ENCODE results near the gene CT47B1. TPM values are rescaled to one million over a fixed set of nuclear protein-coding genes. Genes with fewer than 3 reads are reported as not detected.

Gene CT47B1
- total RNA-seq, 1 experiment from 2014 or later: not detected

DNA sequence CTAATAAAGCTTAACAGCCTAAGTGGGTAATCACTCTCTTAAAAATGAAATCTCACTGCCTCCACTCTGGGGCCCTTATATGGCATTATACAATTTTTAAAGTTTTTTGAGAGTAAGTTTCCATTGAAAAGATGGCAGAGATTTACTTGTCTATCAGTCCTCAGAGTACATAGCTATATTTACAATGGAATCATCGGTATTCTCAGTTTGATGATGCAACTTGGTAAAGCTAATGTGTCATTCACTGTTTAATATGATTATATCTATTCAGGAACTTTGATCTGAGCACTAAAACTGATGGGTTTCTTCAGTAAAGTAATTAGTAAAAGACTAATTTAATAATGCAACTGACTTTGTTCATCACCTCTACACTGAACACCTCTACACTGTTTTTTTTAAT is 51.6 kb downstream of the CT47B1 start:
- peaks cover 7% of the 10 kb centered on the region; the same call in 1 of the 2 replicates for H3K27me3 ChIP-seq (ENCODE audit: insufficient read depth, low read length)
- no peak overlapping the region for H2BK20ac ChIP-seq (ENCODE audit: low read depth, low read length, poor library complexity, severe bottlenecking)

More for the DNA sequence above, 51.6 kb downstream of the CT47B1 start:
- no peak overlapping the region for H3K18ac ChIP-seq (ENCODE audit: insufficient read length, low read depth, low read length)
- no peak overlapping the region for H2BK15ac ChIP-seq (ENCODE audit: low read depth, low read length)
- H3K4me1 ChIP-seq (ENCODE audit: insufficient read depth, low read length): no peaks in the 10 kb centered on the region
- H3K14ac ChIP-seq (ENCODE audit: insufficient read depth, low read length): no peak overlapping the region
- no peak overlapping the region for H4K5ac ChIP-seq (ENCODE audit: insufficient read length, low read depth, low read length)
- H3K4me2 ChIP-seq (ENCODE audit: insufficient read depth, insufficient read length, low read length): no peak overlapping the region
- H3K27ac ChIP-seq (ENCODE audit: insufficient read length, low read depth, low read length): no peak overlapping the region
- no peak overlapping the region for H2BK12ac ChIP-seq (ENCODE audit: insufficient read length, low read depth, low read length)
- no peak overlapping the region for H3K56ac ChIP-seq (ENCODE audit: insufficient read length, low read depth, low read length)
- no peak overlapping the region for H2AK5ac ChIP-seq (ENCODE audit: insufficient read length, low read length)
- Mint-ChIP-seq H3K9me3 (peaks cover 63 to 72% of the 10 kb centered on the region in 2 experiments), H3K36me3 (ENCODE audit: insufficient read depth in 1 of 3, low read depth in 3 of 3) (peaks cover 0 to 4% (median 0%) of the 10 kb centered on the region in 3 experiments; a peak in 2 of 7 replicates), H3K27me3 (ENCODE audit: low read depth) (peaks cover 100% of the 10 kb centered on the region), H3K4me3 (no peak overlapping the region), H3K4me1 (no peaks in the 10 kb centered on the region), H3K27ac (no peak overlapping the region)
- no peaks in the 10 kb centered on the region for H3K79me2 ChIP-seq (ENCODE audit: insufficient read depth, low read length)
- no peak overlapping the region for H2BK120ac ChIP-seq (ENCODE audit: low read depth, low read length, poor library complexity, severe bottlenecking)
- DNase-seq: no peak
- H3K9ac ChIP-seq (ENCODE audit: extremely low read depth, insufficient read length, low read length): no peak overlapping the region
- H4K91ac ChIP-seq (ENCODE audit: insufficient read length, low read depth, low read length): no peak overlapping the region
- TF ChIP-seq, protein P1, sequence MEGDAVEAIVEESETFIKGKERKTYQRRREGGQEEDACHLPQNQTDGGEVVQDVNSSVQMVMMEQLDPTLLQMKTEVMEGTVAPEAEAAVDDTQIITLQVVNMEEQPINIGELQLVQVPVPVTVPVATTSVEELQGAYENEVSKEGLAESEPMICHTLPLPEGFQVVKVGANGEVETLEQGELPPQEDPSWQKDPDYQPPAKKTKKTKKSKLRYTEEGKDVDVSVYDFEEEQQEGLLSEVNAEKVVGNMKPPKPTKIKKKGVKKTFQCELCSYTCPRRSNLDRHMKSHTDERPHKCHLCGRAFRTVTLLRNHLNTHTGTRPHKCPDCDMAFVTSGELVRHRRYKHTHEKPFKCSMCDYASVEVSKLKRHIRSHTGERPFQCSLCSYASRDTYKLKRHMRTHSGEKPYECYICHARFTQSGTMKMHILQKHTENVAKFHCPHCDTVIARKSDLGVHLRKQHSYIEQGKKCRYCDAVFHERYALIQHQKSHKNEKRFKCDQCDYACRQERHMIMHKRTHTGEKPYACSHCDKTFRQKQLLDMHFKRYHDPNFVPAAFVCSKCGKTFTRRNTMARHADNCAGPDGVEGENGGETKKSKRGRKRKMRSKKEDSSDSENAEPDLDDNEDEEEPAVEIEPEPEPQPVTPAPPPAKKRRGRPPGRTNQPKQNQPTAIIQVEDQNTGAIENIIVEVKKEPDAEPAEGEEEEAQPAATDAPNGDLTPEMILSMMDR (conservative IDR thresholded peaks at IDR 0.05): no peak
- no peak overlapping the region for H3K23ac ChIP-seq (ENCODE audit: insufficient read length, low read depth, low read length)
- H3K4ac ChIP-seq (ENCODE audit: low read depth, low read length): no peak overlapping the region
- H2AFZ ChIP-seq (ENCODE audit: low read length): no peak overlapping the region
- no peak overlapping the region for H2BK5ac ChIP-seq (ENCODE audit: insufficient read length, low read length)
- no peak overlapping the region for H4K8ac ChIP-seq (replicated peaks; ENCODE audit: insufficient read length, low read depth, low read length)
- H3K23me2 ChIP-seq (ENCODE audit: insufficient read length, low read depth, low read length, poor library complexity, severe bottlenecking): no peaks in the 10 kb centered on the region
- no CpG with 5 or more reads among the region's 1 CpG for WGBS (ENCODE audit: extremely low coverage, insufficient read length, low lambda C conversion rate)
- H3K9me3 ChIP-seq (ENCODE audit: control insufficient read depth, low read depth, low read length): peaks cover 22% of the 10 kb centered on the region
- H3K79me1 ChIP-seq (ENCODE audit: insufficient read depth, low read depth, low read length, poor library complexity, severe bottlenecking): no peaks in the 10 kb centered on the region
- no peaks in the 10 kb centered on the region for H4K20me1 ChIP-seq (ENCODE audit: control insufficient read depth, insufficient read depth, insufficient read length)
- no peak overlapping the region for H3T11ph ChIP-seq (ENCODE audit: low read length)
